Activated CD4-positive, CD25-positive, alpha-beta regulatory T cell treated with anti-CD3 and anti-CD28 coated beads, Interleukin-2, amount 50 U/mL, for 16 hours (primary cell): ENCODE measurements around the gene ALMS1.
"Not testable (repeated sequence)": the region's sequence is repeated elsewhere in the genome, so short reads cannot be mapped to it uniquely, and the experiment has no call there.

Experiments used
- DNase-seq: peaks from one replicate; pipeline ENCODE4 v3.0.0-alpha.2; 2020; ENCODE audit warnings: low read depth, low spot score

Gene ALMS1

DNA sequence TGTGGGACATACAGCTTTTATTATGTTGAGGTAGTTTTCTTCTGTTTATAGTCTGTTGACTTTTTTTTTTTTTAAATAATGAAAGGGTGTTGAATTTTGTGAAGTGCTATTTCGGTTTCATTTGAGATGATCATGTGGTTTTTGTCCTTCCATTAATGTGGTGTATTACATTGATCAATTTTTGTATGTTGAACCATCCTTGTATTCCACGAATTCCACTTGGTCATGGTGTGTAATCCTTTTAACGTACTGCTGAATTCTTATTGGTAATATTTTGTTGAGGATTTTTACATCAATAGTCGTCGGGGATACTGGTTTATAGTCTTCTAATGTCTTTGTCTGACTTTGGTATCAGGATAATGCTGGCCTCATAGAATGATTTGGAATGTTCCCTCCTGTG lies 18.8 kb downstream of the ALMS1 start:
- DNase-seq = no peak

DNA sequence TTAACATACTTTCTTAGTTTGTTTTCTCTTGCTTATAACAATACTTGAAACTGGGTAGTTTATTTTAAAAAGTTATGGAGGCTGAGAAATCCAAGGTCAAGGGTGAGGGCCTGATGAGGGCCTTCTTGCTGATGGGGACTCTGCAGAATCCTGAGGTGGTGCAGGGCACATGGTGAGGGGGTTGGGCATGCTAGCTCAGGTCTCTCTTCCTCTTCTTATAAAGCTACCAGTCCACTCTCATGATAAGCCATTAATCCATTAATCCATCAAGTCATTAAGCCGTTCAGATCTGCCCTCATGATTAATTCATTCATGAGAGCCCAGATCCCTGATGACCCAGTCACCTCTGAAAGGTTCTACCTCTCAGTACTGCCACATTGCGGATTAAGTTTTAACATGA lies 21.4 kb downstream of the ALMS1 start:
- DNase-seq = no peak

DNA sequence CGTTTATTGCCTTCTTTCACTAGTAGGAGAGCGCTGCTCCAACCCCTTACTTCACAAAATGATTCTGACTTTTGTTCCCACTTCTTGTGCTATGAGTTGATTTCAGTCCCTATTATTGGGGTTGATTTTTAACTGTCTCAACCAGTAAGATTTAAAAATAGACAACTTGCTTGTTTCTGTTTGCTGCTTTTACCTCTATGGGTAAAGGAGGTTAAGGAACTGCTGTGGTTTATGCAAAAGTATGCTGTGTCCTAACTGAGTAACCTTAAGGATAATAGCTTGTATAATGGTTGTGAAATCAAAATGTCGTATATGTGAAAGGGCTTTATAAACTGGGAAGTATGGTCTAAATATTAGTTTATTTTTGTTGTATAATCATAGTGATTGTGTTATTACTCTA lies 22.6 kb downstream of the ALMS1 start:
- no peak for DNase-seq

DNA sequence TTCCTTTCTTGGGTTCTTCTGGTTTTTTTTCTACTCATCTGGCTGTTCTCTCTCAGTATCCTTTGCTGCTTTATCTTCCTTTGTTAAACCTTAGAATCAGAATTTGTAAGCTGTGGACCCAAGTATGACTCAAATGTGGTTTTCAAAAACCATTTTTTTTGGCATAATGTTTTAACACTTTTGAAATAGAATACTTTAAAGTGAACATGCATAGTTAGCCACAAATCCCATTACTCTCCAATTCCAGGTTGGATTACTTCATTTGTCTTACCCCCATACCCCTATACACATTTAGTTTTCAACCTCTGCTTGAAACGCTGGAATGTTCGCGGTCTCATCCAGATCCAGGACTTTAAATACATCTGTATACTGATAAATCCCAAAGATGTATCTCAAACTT lies 29.1 kb downstream of the ALMS1 start:
- DNase-seq = no peak

DNA sequence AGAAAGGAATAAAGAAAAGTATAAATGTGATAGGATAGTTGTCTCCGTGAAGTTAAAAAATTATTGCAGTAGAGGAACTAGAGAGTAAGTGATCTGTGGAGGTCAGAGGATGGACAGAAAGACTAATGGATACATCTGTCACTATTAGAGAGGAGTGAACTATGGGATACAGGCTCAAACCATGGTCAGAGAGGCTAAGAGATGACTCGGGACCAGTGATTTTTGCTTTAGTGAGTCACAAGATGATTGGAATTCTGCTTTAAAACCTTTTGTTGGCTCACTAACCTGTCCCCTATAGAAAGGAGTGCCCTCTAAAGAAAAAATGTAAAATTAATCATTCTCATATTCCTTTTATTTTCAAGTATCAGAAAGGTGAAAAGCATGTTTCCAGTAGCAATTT lies 30.3 kb downstream of the ALMS1 start:
- DNase-seq = no peak

DNA sequence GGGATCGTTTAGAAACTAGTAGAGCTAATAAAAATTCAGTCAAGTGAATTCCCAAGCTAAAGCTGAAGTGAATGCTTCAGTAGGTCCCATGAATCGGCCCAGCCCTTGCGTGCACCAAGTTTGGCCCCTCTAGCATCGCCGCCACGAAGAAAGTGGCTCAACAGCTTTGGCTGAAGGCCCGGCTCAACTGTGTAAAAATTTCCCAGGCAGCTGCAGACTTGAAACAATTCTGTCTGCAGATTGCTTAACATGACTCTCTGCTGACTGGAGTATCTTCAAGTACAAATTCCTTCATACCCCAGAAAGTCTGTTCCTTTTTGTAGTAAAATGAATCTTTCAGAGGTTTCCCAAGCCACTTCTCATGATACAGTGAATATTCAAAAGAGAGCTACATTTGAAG lies 32.7 kb downstream of the ALMS1 start:
- no peak for DNase-seq

DNA sequence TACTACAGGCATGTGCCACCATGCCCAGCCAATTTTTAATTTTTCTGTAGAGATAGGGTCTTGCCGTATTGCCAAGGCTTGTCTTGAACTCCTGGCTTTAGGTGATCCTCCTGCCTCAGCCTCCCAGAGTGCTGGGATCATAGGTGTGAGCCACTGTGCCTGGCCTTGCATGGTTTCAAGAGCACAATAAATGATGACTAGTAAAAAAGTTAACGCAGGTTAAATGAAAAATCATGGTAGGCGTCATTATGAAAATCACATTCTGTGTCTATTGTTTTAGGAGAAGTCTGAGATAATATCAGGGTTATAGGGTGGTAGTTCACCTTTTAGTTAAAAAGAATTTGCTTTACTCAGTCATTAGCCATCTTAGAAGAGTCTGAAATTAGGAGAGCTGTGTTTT lies 38.3 kb downstream of the ALMS1 start:
- no peak for DNase-seq

DNA sequence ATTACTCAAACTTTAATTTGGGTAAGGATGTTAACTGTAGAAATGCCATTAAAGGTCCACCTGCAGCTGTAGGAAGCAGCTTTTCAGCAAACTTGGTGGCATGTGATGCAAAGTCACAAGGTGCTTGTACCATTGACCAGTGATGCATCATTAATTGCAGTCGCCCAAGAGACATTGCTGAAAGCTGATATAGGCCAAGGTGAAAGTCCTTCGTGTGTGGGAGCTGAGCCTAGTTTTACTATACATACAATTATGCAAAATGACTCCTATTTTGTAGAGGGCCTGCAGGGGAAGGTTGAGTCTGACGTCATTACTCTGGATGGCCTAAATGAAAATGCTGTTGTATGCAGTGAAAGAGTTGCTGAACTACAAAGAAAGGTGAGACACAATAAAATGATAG lies 40.5 kb downstream of the ALMS1 start:
- no peak for DNase-seq

DNA sequence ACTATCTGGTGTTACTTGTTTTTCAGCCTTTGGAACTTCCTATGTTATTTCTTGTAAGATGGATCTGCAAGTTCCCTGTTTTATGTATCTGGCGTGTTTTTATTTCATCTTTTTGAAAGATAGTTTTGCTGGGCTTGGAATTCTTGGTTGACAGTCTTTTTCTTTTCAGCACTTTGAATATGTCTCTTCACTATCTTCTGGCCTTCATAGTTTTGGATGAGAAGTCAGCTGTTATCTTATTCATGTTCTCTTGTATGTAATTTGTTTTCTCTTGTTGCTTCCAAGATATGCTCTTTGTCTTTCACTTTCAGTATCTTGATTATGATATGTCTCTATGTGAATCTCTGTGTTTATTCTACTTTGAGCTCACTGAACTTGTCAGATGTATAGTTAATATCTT lies 50.4 kb downstream of the ALMS1 start:
- DNase-seq = no peak

DNA sequence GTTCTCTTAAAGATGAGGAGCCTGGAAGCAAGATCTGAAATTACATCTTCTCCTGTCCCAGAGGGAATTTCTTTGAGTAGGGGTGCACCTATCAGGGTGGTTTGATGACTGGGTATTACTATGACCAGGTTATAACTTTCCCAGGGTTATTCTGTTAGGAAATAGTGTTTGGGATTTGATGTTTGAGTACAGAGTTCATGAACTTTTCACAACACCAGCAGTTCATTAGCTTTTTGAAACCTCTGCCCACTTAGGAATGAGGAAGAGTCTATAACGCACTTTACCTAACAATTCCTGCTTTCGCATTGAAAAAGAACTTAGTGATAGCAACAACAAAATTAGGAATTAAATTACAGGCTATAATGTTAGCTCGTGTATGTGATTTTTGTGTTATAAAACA lies 58.6 kb downstream of the ALMS1 start:
- DNase-seq = no peak

DNA sequence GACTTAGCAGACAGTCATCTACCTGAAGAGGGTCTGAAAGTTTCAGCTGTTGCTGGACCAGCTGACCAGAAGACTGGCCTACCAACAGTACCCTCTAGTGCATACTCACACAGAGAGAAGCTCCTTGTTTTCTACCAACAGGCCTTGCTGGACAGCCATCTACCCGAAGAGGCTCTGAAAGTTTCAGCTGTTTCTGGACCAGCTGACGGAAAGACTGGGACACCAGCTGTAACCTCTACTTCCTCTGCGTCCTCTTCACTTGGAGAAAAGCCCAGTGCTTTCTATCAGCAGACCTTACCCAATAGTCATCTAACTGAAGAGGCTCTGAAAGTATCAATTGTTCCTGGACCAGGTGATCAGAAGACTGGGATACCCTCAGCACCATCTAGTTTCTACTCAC lies 63.2 kb downstream of the ALMS1 start:
- no peak for DNase-seq

DNA sequence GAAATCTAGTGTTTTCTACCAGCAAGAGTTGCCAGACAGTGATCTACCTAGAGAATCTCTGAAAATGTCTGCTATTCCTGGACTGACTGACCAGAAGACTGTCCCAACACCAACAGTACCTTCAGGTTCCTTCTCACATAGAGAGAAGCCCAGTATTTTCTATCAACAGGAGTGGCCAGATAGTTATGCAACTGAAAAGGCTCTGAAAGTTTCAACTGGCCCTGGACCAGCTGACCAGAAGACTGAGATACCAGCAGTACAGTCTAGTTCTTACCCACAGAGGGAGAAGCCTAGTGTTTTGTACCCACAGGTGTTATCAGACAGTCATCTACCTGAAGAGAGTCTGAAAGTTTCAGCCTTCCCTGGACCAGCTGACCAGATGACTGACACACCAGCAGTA lies 63.8 kb downstream of the ALMS1 start:
- DNase-seq = no peak

DNA sequence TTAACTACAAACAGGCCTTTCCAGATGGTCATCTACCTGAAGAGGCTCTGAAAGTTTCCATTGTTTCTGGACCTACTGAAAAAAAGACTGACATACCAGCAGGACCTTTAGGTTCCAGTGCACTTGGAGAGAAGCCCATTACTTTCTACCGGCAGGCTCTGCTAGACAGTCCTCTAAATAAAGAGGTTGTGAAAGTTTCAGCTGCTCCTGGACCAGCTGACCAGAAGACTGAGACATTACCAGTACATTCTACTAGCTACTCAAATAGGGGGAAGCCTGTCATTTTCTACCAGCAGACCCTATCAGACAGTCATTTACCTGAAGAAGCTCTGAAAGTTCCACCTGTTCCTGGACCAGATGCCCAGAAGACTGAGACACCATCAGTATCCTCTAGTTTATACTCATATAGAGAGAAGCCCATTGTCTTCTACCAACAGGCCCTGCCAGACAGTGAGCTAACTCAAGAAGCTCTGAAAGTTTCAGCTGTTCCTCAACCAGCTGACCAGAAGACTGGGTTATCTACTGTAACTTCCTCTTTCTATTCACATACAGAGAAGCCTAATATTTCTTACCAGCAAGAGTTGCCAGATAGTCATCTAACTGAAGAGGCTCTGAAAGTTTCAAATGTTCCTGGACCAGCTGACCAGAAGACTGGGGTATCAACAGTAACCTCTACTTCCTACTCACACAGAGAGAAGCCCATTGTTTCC lies 65.8 kb downstream of the ALMS1 start:
- DNase-seq = no peak

DNA sequence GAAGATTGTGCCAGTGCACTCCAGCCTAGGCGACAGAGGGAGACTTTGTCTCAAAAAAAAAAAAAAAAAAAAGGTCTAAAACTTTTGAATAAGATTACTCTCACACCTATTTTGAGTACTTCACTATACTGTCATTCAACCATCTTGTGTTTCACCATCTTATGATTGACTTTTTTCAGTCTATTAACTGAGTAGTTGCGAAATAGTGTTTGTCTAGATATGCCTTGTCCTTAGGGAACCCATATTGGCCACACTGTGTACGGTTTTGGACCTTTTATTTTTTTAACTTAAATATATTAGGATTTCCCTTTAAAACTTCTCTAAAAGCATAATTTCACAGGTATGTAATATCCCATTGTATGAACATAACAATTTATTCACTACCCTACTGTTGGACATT lies 72.3 kb downstream of the ALMS1 start:
- DNase-seq = no peak

DNA sequence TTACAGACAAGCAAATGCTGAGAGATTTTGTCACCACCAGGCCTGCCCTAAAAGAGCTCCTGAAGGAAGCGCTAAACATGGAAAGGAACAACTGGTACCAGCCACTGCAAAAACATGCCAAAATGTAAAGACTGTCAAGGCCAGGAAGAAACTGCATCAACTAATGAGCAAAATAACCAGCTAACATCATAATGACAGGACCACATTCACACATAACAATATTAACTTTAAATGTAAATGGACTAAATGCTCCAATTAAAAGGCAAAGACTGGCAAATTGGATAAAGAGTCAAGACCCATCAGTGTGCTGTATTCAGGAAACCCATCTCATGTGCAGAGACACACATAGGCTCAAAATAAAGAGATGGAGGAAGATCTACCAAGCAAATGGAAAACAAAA lies 76.8 kb downstream of the ALMS1 start:
- not testable (repeated sequence) for DNase-seq

DNA sequence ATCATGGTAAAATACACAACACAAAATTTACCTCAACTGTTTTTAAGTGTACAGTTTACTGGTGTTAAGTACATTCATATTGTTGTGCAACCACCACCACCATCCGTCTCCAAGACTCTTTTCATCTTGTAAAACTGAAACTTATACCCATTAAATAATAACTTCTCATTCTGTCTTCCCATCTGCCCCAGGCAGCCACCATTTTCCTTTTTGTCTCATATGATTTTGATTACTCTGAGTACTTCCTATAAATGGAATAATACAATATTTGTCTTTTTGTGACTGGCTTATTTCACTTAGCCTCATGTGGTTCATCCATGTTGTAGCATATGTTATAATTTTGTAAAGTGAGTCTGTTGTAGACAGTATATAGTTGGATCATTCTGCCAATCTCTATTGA lies 82.7 kb downstream of the ALMS1 start:
- no peak for DNase-seq

DNA sequence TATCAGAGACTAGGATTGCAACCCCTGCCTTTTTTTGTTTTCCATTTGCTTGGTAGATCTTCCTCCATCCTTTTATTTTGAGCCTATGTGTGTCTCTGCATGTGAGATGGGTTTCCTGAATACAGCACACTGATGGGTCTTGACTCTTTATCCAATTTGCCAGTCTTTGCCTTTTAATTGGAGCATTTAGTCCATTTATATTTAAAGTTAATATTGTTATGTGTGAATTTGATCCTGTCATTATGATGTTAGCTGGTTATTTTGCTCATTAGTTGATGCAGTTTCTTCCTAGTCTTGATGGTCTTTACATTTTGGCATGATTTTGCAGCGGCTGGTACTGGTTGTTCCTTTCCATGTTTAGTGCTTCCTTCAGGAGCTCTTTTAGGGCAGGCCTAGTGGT lies 98.2 kb downstream of the ALMS1 start:
- DNase-seq = not testable (repeated sequence)

DNA sequence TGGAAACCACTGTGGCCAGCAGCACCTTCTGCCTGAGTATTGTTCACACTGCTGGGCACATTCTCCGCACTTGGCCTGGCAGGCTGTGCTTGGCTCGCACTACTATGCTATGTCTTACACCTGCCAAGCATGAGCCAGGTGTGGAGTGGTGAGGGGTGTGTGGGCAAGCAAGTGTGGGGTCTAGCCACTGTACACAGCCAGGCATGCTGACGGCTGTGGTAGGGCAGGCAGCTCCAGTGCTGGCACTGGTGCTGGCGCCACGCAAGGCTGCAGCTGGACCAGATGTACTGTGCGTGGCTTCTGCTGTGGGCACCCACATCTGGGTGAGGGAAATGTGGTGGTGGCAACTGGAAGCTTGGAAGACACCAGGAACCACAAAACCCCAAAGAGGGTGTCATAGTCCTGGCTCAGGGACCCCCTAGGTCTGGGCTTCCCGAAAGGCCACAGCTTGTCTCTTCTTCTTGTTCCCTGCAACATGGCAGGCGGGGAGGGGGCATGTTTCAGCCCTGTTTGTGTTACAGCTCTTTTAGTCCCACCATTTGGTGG lies 101.5 kb downstream of the ALMS1 start:
- DNase-seq = no peak

DNA sequence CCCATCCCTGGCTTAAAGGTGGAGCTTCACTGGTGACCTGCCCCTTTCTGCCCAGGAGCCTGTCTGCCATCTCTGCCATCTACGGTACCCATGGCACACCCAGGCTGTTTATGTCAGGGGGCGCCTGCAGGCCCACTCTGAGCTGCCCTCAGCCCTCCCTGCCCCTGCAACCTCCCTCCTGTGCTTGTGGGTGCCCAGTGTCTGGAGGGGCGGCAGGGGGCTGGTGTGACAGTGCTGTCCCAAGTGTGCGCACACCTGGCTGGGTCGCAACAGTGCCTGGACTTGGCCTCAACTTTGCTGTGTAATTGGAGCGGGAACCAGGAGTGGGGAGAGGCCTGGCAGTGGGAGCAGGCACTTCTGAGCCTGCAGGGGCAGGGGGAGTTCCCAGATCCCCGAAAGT lies 102.4 kb downstream of the ALMS1 start:
- no peak for DNase-seq

DNA sequence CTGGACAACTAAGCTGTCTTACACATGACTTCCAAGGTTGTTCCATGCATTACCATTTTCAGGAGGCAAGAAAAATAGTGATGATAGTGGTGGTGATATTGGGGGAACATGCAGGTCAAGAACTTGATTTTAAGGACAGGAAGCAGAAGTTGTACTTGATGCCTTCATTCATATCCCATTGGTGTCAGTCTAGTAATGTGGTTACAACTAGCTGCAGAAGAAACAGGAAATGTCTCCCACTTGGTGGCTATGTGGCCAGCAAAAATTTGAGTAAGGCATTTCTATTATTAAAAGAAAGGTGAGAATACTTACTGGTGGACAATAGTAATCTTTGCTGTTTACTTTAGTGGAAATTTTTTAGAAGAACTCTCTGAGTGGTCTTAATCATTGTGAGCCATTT lies 103.4 kb downstream of the ALMS1 start:
- DNase-seq = no peak

DNA sequence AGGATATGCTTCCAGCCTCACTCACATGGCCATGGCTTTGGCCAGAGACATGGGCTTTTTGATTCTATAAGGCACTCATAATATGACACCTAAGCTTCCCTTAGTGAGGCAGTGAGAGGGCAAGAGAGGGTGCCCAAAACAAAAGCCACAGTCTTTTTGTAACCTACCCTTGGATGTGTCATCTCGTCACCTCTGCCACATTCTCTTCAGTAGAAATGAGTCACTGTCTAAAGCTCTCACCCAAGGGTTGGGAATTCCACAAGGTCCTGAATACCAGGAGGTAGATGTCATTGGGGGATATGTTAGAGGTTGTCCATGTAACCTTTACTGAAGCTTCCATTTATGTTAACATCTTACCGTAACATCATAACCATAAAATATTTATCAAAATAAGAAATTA lies 108.4 kb downstream of the ALMS1 start:
- DNase-seq = no peak

DNA sequence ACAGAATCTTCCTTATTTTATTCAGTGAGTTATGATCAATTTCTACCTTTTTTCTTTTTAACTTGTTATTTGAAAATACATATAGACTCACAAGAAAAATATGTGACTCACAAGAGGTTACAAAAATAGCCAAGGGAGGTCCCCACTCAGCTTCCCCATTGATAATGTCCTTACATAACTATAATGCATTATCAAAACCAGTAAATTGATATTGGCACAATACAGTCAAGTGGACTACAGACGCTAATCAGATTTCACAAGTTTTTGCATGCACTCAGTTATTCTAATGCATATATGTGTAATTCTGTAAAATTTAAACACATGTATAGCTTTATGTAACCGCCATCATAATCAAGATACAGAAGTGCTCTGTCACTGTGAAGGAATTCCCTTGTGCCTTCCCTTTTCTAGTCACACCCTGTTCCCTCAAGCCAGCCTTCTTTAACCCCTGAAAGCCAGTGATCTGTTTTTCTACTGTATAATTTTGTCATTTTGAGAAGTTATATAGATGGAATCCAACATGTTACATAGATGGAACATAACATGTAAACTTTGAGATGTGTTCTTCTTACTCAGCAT lies 118.4 kb downstream of the ALMS1 start:
- DNase-seq = no peak

DNA sequence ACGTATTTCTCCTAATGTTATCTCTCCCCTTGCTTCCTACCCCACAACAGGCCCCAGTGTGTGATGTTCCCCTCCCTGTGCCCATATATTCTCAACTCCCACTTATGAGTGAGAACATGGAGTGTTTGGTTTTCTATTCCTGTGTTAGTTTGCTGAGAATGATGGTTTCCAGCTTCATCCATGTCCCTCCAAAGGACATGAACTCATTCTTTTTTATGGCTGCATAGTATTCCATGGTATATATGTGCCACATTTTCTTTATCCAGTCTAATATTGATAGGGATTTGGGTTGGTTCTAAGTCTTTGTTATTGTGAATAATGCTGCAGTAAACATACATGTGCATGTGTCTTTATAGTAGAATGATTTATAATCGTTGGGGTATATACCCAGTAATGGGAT lies 119.2 kb downstream of the ALMS1 start:
- DNase-seq = not testable (repeated sequence)

DNA sequence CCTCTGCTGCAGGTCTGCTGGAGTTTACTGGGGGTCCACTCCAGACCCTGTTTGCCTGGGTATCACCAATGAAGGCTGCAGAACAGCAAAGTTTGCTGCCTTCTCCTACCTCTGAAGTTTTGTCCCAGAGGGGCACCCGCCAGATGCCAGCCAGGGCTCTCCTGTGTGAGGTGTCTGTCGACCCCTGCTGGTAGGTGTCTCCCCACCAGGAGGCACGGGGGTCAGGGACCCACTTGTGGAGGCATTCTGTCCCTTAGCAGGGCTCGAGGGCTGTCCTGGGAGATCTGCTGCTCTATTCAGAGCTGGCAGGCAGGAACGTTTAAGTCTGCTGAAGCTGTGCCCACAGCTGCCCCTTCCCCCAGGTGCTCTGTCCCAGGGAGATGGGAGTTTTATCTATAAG lies 124.8 kb downstream of the ALMS1 start:
- not testable (repeated sequence) for DNase-seq
